NCI-H1048 (cell line): ENCODE data around the gene HOXC12.

Experiments used
- DNase-seq: peaks from one replicate; lab custom pipeline; 2025; lab: John Stamatoyannopoulos, UW

Gene HOXC12

GRCh38 chr12:53984901-53985691, 30.4 kb downstream of the HOXC12 start, which contains the start of gene HOXC10:
Gene HOXC10 (plus strand): TSS chr12:53985146. CDS start chr12:53985260, 114 bp downstream.
- DNase-seq: peak; percentile 98

- DNase-seq: no peak
These were observed 30.9 kb downstream of the HOXC12 start for GRCh38 chr12:53985692-53985993.

GRCh38 chr12:53985994-53986685, 31.4 kb downstream of the HOXC12 start:
- no peak for DNase-seq

- no peak for DNase-seq
These were observed 32.2 kb downstream of the HOXC12 start for GRCh38 chr12:53986686-53987483.

GRCh38 chr12:53987787-53988230, 33.1 kb downstream of the HOXC12 start:
- DNase-seq: no peak

GRCh38 chr12:53988541-53989226, 34.0 kb downstream of the HOXC12 start:
- DNase-seq: no peak

GRCh38 chr12:53989227-53990113, 34.8 kb downstream of the HOXC12 start:
- DNase-seq: no peak

GRCh38 chr12:53990311-53991076, 35.8 kb downstream of the HOXC12 start:
- DNase-seq: no peak

- DNase-seq: no peak
These were observed 36.4 kb downstream of the HOXC12 start for GRCh38 chr12:53991077-53991460.

GRCh38 chr12:53992377-53992889, 37.7 kb downstream of the HOXC12 start:
- DNase-seq: no peak

- DNase-seq: no peak
These were observed 38.7 kb downstream of the HOXC12 start for GRCh38 chr12:53993162-53994008.

GRCh38 chr12:53994009-53994263, 39.2 kb downstream of the HOXC12 start:
- DNase-seq: no peak

GRCh38 chr12:53994264-53995001, 39.7 kb downstream of the HOXC12 start:
- no peak for DNase-seq

GRCh38 chr12:53995002-53995377, 40.3 kb downstream of the HOXC12 start:
- no peak for DNase-seq

- DNase-seq: no peak
These were observed 40.9 kb downstream of the HOXC12 start for GRCh38 chr12:53995378-53996239.

- DNase-seq: no peak
These were observed 41.8 kb downstream of the HOXC12 start for GRCh38 chr12:53996240-53997203.
